GM12872 (cell line): ENCODE results near the gene CCDC27.

Experiments
- CTCF ChIP-seq: IDR thresholded peaks from 3 replicates; pipeline ENCODE4 v1.5.1; 2011; ENCODE audit warnings: low read depth, mild to moderate bottlenecking, low read length, moderate library complexity; ENCODE audit not compliant: insufficient read depth

CCDC27 gene

GRCh38 chr1:3707298-3707938, 44.8 kb upstream of the CCDC27 start:
- no peak for TF ChIP-seq CTCF

DNA sequence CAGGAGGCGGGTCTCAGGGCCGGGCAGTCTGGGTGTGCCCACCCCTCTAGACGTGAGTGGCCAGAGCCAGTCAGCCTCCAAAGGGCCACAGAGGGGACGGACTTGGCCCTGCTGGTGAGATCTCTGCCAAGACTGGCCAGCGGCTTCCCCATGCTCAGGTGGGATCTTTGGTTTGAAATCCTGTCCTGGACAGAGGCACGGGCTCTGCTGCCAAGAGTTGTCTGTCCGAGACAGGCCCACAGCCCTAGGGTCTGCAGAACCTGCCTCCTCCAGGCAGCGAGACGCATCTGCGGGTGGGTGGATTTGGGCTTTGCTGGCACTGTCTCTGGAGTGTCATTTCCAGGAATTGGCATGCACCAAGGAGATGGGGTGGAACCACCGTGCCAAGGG, 44.3 kb upstream of the CCDC27 start:
- TF ChIP-seq CTCF, result no peak

DNA sequence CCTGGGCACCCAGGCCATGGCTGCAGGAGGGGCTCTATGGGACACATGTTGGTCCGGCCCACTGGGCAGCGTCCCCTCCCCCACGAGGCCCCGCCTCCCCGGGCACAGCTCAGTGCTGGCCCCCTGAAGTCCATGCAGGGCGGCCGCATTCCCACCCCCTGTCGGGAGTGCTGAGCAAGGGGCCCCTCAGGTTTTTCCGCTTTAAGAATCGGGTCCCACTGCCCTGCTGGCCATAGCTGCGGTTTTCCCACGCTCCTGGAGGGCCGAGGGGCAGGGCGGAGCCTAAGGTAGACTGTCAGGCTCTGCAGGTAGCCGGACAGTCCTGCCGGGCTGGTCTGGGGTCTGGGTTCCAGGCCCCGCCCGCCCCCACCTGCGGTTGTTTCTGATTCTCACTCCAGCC, 43.5 kb upstream of the CCDC27 start:
- TF ChIP-seq CTCF, result no peak

DNA sequence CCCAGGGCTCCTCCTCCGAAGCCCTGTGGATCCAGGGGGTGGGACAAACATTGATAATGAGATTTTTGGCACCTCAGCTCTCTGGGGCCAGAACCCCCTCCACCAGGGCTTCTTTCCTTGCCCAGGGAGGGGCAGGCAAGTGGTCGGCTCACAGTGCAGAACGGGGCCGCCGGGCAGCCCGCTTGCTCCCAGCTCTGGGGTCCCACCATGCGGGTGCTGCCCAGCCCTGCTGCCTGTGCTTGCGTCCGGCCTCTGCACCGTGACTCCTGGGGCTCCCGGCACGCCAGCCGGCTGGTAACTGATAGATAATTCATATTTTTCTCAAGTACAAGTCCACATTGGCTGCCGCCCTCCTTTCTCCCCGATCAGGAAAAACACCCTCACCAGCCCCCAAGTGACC, 42.0 kb upstream of the CCDC27 start:
- TF ChIP-seq CTCF, result no peak

DNA sequence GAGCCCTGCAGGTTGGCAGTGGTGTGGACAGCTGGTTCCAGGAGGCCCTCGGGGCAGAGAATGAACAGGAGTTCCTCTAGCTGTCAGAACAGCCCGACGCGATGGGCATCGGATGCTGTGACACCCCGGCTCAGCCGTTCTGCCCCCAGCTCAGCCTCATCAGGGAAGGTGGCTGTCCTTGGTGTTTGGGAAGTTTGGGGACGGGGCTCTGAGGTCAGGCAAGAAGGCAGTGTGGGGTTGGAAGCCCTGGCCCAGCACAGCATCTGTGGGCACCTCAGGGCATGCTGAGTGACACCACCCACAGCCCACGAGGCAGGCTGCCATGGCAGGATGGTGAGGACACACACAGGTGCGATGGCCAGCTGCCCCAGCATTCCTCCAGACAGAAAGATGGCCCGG, 40.9 kb upstream of the CCDC27 start:
- TF ChIP-seq CTCF, result no peak

DNA sequence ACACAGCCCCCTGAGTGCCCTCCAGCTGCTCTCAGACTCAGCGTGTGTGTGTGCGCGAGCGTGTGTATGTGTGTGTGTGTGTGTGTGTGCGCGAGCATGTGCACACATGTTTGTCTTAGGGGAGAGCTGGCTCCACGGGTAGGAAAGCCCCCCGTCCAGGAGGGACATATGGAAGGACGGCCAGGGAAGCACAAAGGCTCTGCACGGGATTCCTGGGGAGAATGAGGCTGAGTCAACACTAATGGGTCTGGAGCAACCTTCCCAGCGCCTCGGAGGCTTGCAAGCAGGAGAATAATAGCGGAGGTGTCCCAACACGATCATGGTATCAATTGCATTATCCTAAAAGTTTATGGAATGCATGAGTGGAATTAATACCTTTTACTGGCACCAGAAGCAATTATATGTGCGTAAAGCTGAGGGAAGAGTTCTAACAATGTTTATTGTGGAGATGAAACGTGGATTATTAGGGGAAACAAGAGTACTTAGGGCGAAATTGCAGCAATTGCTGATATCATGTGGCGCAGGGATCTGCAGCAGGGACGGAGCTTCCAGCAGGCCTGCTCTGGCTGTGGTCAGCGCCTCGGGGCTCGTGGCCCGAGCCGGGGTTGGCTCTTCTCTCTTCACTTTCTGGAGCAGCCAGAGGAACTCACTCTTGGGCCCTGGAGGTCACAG, 40.3 kb upstream of the CCDC27 start:
- no peak for TF ChIP-seq CTCF

- TF ChIP-seq CTCF, result no peak
These were observed 39.4 kb upstream of the CCDC27 start for GRCh38 chr1:3712573-3713535.
